Measurements from ENCODE around the gene PACS2.

GRCh38 chr14:105271224-105271890 lies 43.2 kb upstream of the PACS2 start:
- TF ChIP-seq, protein P1, sequence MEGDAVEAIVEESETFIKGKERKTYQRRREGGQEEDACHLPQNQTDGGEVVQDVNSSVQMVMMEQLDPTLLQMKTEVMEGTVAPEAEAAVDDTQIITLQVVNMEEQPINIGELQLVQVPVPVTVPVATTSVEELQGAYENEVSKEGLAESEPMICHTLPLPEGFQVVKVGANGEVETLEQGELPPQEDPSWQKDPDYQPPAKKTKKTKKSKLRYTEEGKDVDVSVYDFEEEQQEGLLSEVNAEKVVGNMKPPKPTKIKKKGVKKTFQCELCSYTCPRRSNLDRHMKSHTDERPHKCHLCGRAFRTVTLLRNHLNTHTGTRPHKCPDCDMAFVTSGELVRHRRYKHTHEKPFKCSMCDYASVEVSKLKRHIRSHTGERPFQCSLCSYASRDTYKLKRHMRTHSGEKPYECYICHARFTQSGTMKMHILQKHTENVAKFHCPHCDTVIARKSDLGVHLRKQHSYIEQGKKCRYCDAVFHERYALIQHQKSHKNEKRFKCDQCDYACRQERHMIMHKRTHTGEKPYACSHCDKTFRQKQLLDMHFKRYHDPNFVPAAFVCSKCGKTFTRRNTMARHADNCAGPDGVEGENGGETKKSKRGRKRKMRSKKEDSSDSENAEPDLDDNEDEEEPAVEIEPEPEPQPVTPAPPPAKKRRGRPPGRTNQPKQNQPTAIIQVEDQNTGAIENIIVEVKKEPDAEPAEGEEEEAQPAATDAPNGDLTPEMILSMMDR (IDR thresholded peaks at IDR 0.05), result no peak
- TF ChIP-seq POLR2A (IDR thresholded peaks at IDR 0.05), result no peak

All from testis (tissue), 2 donors.